Measurements from ENCODE around the gene FOXA3.
"Not testable (repeated sequence)": the region's sequence is repeated elsewhere in the genome, so short reads cannot be mapped to it uniquely, and the experiment has no call there.

FOXA3 gene

DNA sequence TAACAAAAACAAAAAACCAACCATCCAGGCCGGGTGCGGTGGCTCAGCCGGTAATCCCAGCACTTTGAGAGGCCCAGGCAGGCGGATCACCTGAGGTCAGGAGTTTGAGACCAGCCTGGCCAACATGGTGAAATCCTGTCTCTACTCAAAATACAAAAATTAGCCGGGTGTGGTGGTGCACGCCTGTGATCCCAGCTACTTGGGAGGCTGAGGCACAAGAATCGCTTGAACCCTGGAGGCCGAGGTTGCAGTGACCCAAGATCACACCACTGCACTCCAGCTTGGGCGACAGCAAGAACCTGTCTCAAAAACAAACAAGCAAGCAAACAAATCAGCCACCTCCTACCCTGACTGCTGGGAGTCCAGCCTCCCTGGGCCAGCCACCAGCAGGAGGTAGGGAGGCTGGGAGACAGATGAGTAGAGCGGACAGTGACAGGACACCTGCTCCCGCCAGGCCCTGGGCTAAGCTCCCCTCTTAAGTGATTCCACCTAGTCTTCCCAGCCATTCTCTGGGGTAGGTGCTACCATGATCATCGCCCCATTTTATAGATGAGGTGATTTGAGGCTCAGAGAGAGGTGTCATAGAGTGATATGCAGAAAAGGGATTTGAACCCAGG is 32.0 kb downstream of the FOXA3 start:
- not testable (repeated sequence) for DNase-seq

DNA sequence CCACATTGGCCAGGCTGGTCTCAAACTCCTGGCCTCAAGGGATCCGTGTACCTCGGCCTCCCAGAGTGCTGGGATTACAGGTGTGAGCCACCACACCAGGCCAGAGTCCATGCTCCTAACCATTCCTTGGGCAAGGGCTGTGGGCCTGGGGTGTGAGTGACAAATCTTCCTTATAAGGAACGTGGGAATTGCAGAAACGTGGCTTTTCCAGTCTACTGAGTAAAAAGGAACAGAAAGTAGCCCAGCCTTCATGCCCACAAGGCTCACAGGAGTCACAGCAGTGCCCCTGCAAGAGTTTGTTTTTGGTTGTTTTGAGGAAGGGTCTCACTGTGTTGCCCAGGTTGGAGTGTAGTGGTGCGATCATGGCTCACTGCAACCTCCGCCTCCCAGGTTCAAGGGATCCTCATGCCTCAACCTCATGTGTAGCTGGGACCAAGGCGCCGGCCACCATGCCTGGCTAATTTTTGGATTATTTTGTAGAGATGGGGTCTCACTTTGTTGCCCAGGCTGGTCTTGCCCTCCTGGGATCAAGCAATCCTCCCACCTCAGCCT is 33.2 kb downstream of the FOXA3 start:
- DNase-seq = no peak

- no peak for DNase-seq
These were observed 35.1 kb downstream of the FOXA3 start for GRCh38 chr19:45899253-45899652.

DNA sequence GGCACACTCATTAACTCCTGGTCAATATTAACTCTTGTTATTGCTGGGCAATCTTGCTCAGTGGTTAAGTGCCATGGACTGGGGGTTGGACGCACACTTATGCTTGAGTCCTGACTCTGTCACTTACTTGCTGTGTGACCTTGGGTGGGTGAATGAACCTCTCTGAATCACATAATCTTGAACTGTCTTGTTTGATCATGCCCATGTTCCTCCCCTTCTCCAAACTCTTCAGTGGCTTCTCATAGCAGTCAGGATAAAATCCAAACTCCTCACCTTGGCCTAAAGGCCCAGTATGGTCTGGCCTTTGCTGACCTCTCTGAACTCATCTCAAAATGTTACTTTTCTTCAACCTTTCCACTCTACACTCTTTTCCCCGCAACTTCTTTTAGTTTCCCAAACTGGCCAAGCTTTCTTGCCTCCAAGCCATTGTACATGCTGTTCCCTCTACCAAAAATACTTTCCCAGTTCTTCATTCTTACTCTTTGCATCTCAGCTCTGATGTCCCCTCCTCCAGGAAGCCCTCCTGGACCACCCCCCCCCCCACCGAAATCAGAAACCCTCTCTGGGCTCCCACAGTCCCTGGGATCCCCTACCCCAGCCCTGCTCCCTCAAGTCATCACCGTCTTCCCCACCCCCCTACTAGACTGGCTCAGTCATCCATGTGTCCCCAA is 35.9 kb downstream of the FOXA3 start:
- no peak for DNase-seq

- DNase-seq = peak; percentile 76
These were observed 36.8 kb downstream of the FOXA3 start for GRCh38 chr19:45900738-45901431.

DNA sequence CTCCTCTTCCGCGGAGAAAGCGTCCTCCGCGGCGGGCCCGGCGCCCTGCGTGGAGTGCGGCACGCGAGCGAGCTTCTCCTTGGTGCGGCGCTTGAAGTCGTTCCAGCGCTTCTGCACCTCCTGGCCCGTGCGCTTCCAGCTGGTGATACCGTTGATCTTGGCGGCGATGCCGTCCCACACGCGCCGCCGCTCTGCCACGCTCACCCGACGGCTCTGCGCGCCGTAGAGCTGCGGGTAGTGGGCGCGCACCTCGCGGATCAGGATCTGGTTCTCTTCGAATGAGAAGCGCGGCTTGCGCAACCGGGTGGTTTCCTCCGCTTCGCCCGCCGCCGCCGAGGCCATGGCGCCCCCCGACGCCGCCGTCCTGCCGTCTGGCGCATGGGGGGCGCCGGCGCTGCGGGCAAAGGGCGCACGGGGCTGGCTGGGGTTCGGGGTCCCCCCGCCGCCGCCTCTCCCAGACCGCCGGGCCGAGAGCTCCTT is 37.3 kb downstream of the FOXA3 start:
- peak; percentile 74 for DNase-seq

GRCh38 chr19:45901912-45902650 is 38.0 kb downstream of the FOXA3 start, which contains the start of gene MYPOP:
TSS of gene MYPOP (minus strand) at chr19:45902613. CDS start at chr19:45901773, 840 bp downstream.
- DNase-seq = peak; percentile 41

GRCh38 chr19:45902651-45903625 is 38.8 kb downstream of the FOXA3 start:
- DNase-seq = peak; percentile 99

GRCh38 chr19:45905011-45905410 is 40.9 kb downstream of the FOXA3 start:
- DNase-seq = no peak

GRCh38 chr19:45906221-45906620 is 42.1 kb downstream of the FOXA3 start:
- no peak for DNase-seq

DNA sequence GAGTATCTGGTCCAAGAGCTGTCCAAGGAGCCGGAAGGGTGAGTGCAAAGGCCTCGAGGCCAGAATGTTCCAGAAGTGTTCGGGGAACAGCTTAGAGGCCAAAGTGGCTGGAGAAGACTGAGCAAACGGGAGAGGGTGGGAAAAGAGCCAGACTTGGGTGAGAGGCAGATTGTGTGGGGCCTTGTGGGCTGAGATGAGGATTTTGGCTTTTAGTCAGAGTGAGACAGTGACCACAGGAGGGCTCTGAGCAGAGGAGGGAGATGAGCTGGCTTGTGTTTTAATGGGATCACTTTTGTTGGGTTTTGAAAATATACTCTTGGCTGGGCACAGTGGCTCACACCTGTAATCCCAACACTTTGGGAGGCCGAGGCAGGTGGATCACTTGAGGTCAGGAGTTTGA is 44.8 kb downstream of the FOXA3 start:
- DNase-seq = no peak

- DNase-seq = no peak
These were observed 47.2 kb downstream of the FOXA3 start for GRCh38 chr19:45911291-45911690.

- peak; percentile 63 for DNase-seq
These were observed 50.0 kb downstream of the FOXA3 start, which contains the start of gene NANOS2 for GRCh38 chr19:45913874-45914830. TSS of gene NANOS2 (minus strand) at chr19:45914778. CDS start at chr19:45914693, 85 bp downstream.

- peak; percentile 41 for DNase-seq
These were observed 53.4 kb downstream of the FOXA3 start for GRCh38 chr19:45917421-45918091.

GRCh38 chr19:45918721-45919120 is 54.6 kb downstream of the FOXA3 start:
- no peak for DNase-seq

DNA sequence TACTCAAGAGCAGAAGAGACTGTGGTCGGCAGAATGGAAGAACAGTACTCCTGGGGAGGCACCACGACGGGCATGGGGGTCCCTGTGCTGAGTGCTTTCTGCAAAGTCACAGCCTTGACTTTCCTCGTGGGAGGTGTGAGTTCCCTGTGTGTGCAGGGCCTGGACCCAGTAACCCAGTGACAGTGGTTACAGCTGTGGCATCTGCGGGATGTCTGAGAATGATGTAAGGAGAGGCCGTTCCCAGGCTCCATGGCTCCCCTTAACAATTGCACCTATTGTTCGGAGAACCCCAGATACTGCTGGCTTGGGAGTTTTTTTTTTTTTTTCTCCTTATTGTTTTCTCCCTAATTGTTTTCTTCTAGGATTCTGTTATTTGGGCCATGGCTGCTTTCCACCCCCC is 55.6 kb downstream of the FOXA3 start:
- DNase-seq = no peak

- DNase-seq = peak; percentile 32
These were observed 56.3 kb downstream of the FOXA3 start for GRCh38 chr19:45920458-45920857.

DNA sequence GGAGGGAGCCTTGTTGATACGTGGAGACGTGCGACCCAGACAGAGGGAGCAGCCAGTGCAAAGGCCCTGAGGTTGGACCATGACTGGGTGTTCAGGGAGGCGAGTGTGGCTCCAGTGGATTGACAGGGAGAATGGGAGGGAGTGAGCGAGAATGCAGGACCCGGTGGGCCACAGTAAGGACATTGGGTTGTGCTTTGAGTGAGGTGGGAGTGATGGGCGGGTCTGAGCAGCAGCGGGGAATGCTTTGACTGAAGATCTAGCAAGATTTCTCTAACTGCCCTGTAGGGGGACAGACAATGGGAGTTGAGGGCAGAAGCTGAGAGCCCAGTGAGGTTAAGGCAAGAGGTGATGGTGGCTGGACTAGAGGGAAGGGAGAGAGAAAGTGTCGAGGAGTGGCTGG is 58.2 kb downstream of the FOXA3 start:
- peak; percentile 50 for DNase-seq
